ENCODE results near the gene NUFIP1.
A peak's percentile ranks its signal among the peaks of the same experiment; 100 is the strongest.
"Not testable (repeated sequence)": the region's sequence is repeated elsewhere in the genome, so short reads cannot be mapped to it uniquely, and the experiment has no call there.

NUFIP1 gene

DNA sequence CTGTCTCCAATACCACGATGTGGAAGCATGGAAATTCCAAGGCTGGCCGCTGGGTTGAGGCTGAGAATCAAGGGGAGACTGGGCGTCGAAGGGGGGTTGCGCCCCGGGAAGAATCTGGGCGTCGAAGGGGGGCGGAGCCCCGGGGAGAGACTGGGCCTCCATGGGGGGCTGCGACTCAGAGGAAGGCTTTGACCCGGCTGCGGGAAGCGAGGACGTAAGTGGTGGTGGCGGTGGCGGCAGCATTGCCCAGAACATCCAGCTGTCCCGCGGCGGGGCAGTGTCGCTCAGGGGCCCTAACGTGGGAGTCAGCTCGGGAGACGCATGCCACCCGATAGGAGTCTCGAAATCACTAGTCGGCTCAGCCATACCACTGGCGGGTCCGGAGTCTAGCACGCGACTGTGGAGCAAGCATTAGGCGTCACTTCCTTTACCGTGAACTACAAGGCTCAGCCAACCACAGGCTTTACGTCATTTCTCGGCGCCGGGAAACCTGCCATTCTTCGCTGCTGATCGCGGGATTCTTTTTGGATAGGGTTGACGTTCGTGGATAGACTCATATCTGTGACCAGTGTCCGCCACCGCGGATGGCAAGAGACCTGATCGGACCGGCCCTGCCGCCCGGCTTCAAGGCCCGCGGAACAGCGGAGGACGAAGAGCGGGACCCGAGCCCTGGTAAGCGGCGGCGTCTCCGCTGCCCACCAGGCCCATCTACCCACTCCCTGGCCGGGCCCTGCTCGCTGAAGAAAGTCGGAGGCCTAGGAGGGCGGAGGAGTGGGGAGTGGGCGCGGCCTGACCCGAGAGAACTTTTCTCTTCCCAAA is at the start of gene NUFIP1, which contains the start of gene GPALPP1:
Gene NUFIP1, minus strand, starts transcription at position 401 of the 819 bp plus-strand sequence. Its CDS starts 35 bp downstream, at position 366.
Gene GPALPP1, plus strand, starts transcription at position 468 of the 819 bp plus-strand sequence. Its CDS starts 117 bp downstream, at position 585.
- DNase-seq (ENCODE audit: low spot score): peak; percentile 95

DNA sequence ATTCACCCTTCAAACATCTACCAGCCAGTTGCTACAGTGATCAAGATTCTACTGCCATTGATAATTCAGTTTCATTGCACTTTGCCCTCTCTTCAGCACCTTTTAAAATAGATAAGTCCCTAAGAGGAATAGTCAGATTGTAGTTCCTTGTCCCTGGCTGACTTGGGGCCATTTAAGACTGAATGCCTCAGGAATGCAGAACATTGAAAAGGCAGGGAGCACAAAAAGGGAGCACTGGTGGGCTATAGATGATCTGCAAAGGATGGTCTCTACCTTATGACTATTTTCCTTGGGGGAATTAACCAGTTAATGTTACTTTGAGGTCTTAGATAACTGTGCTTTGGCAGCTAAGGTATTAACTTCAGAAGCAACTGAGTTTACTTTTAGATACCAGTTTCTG is 46.9 kb upstream of the NUFIP1 start:
- no peak for DNase-seq (ENCODE audit: low spot score)

DNA sequence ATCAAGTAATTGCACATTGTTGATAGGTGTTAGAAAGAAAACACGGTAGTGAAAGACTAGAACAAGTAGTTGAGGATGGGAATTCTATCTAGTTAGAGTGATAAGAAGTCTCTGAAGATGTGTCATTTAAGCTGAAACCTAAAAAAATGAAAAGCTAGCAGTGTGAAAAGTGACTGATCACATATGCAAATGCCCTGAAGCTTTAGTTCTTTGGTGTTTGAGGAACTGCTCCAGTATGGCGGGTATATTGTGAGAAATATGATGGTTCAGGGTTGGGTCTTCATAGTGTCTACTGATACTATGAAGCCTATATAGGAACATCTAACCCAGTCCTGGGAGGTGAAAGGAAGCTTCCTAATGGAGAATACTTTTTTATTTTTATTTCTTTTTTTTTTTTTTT is 45.1 kb upstream of the NUFIP1 start:
- no peak for DNase-seq (ENCODE audit: low spot score)

DNA sequence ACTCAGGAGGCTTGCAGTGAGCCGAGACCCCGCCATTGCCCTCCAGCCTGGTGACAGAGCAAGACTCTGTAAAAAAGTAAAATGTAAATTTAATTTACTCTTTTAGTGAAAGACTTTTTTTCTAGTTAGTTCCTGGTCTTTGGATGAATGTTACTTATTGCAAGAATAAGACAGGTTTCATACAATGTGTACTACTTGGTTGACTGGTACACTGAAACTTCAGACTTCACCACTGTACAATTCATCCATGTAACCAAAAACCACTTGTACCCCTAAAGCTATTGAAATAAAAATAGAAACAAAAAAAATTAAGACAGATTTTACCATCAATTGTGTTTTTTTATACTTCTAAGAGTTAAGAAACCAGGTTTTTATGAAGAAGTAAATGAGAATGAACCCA is 35.6 kb upstream of the NUFIP1 start:
- no peak for DNase-seq (ENCODE audit: low spot score)

DNA sequence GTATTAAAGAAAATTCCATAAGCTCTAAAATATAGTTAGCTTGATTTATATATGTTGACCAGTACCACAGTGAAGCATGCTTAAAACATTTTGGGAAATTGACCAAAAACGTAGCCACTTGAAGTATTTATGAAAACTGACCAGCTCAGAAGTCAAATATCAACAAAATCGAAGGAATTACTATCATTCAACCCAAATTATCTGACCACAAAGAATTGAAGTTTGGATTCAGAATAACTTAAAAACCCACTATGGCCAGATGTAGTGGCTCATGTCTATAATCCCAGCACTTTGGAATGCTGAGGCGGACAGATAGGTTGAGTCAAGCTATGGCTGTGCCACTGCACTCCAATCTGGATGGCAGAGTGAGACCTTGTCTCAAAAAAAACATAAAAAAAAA is 32.0 kb upstream of the NUFIP1 start:
- DNase-seq (ENCODE audit: low spot score): no peak

DNA sequence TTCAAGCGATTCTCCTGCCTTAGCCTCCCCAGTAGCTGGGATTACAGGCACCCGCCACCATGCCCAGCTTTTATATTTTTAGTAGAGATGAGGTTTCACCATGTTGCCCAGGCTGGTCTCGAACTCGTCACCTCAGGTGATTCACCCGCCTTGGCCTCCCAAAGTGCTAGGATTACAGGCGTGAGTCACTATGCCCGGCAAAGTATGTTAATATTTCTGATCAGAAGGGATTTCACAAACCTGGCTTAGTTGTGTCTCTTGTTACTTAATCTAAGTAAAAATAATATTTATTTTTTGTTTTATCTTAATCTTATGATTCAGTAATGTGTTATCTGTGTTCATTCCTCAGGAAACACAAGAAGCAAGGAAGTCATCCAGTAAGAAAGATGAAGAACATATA is 30.7 kb upstream of the NUFIP1 start:
- not testable (repeated sequence) for DNase-seq (ENCODE audit: low spot score)

DNA sequence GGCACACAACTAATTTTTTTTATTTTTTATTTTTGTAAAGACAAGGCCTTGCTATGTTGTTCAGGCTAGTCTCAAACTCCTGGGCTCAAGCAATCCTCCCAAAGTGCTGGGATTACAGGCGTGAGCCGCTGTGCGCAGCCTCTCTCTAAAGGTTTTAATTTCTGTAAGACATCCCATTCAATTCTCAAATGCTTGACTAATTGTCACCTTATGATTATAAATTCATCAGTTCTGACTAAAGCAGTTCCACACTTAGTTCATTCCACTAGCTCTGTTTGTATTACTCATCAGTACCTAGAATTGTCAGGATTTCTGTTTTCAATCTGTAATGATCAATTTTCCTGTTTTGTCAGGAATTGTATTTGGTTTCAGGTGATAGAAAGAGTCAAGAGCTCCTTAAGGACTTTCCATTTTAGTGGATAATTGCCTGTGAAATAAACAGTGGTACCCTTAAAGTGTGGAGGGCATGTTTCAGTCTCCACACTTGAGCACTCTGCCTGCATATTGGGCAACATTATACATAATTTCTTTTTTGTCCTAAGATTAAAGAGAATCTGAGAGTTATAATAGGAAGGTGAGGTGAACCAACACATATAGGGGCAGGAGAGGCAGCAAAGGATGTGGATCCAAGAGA is 27.6 kb upstream of the NUFIP1 start:
- DNase-seq (ENCODE audit: low spot score): no peak

DNA sequence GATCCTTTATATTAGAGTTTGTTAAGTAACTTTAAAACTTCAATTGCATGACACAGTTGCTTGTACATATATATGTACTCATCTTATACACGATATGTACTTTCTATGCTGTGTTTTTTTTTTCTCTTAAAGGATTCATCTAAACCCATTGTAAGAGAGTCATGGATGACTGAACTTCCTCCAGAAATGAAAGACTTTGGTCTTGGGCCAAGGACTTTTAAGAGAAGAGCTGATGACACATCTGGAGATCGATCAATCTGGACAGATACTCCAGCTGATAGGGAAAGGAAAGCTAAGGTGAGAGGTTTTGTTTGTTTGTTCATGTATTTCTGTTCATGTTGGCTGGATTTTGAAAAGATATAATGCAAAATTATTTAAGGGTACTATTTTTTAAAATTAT is 26.0 kb upstream of the NUFIP1 start:
- no peak for DNase-seq (ENCODE audit: low spot score)

DNA sequence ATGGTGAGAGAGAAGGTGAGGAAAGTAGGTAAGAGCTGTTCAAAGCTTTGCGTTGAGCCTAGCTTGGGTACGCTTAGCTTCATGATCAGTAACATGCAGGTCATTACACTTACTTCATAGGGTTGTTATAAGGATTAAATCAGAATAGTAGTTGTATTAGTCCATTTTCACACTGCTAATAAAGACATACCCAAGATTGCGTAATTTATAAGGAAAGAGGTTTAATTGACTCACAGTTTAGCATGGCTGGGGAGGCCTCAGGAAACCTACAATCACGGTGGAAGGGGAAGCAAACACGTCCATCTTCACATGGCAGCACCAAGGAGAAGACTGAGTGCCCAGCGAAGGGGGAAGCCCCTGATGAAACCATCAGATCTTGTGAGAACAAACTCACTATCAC is 21.9 kb upstream of the NUFIP1 start:
- no peak for DNase-seq (ENCODE audit: low spot score)

DNA sequence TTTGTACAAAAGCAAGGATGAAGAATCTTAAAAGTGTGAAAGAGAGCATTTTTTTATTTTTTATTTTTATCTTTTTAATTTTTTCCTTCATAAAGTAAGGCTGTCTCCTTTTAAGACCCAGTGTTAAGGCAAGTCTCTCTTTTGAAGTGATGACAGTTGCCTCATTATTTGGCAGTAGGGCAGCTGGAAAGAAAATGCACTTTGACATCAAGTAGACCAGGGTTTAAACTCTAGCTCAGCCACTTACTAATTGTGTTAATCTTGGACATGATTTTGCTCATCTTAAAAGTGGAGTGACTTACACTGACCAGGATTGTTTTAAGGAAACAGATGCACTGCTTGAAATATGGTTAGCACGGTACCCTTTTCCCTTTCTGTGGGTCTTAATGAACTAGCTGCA is 18.6 kb upstream of the NUFIP1 start:
- no peak for DNase-seq (ENCODE audit: low spot score)

DNA sequence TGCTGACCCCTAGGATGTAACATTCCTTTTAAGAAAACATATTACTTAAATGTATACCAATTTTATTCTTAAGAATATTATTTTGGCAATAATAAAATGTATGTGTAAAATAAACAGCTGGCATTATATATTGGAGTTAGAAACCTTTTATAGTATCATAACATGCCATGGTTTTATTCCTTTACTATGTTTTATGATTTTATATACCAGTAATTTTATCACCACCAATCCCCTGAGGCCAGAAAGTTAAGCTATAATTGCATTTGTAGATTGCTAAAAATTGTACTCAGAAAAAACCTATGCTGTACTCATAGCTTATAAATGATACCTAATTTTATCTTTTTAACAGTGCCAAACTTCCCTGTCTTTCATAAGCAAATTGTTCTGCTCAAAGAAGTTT is 18.0 kb upstream of the NUFIP1 start:
- DNase-seq (ENCODE audit: low spot score): no peak

DNA sequence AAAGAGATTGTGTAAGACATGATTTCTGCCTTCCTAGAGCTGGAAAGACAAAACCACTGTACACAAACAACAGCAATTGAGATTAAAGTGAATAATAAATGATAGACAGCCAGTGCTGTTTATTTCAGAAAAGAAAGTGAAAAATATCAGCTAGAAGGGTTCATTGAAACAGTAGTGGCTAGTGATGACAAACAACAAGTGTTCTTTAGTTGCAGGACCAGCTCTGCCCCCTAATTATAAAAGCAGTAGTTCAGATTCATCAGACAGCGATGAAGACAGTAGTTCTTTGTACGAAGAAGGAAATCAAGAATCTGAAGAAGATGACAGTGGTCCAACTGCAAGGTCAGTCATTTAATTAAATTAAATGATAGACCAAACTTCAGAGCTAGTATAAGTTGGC is 14.8 kb upstream of the NUFIP1 start:
- no peak for DNase-seq (ENCODE audit: low spot score)

DNA sequence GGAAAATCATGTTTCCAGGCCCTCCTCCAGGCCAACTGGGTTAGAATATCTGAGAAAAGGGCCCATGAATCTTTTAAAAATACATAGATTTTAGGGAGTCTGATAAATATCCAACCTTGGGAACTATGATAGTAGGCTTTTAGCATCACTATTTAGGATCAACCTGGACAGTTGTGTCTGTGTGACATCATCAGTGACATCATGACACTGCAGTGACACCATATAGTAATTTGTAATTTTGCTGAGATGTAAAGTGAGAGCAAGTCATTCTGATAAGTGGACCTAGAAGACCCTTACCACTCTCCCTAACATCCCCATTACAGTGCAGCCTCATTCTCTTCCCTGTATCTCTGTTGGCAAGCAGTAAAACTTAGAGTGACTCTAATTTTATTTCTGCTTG is 14.1 kb upstream of the NUFIP1 start:
- no peak for DNase-seq (ENCODE audit: low spot score)

DNA sequence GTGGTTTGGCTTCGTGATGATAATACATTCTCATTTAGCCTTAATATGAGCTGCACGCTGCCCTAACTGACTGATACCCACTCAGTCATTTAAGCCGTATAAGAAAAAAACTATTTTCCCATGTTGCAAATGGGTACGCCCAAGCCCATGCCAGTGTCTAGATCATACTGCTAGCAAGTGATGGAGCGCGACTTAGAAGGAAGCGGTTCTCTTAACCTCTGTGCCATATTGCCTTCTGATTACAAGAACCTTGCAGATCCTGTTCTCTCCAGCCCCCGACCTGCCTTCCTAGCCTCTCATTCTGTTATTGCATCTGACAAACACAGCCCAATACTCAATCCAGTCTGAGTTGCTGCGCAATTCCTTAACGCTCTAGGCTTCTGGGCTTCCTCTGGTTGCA is 670 bp upstream of the NUFIP1 start:
- no peak for DNase-seq (ENCODE audit: low spot score)

DNA sequence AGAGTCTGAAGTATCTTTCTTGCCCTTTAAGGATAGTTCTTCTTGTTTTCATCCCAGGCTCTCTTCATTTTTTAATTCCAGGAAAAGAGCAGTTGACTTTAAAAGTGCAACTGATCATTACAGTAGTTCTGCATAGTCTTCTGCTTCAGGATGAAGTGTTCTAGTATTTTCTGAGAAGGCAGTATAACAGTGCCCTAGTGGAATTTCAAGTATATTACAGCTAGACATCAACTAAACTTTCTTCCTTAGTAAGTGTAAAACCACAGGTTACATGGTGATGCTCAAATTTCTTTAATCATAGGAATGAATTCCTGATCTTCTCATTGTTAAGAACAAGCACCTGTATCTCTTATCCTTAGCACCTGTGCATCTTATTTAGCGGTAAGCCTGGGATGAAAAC is 10.9 kb downstream of the NUFIP1 start:
- DNase-seq (ENCODE audit: low spot score): no peak

DNA sequence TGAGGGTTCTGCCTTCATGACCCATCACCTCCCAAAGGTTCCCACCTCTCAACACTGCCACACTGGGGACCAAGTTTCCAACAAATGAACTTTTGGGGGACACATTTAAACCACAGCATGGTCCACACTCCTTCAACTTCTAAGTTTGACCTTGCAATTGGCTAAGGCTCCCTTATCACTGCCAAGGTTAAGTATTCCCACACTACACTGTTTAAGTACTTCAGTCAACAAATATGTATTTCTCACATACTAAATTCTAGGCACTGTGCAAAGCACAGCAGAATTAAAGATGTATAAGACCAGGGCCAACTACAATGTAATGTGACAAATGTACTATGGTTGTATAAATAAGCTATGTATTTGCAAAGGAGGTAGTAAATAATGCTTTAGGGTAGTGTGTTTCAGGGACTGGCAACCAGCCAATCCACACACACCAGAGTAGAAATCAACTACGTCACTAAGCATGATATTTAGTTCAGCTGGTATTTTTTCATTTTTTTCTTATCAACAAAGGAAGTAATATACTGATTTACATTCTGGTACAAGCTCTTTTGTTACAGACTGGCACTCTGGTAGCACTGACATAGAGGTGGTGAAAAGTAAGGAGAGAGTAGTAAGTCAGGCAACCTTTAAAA is 12.2 kb downstream of the NUFIP1 start:
- no peak for DNase-seq (ENCODE audit: low spot score)

DNA sequence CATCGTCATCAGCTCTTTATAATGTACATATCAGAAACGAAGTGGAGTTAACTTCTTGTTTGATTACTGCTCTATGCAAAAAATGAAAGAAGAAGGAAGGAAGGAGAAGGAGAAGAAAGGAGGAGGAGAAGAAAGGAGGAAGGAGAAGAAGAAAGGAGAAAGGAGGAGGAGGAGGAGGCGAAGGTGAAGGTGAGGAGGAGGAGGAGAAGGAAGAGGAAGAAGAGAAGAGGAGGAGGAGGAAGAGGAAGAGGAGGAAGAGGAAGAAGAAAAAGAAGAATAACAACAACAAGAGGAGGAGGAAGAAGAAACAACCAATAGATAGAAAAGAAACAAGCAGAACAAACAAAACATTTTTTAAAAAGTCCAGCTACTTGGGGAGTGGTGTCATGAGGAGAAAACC is 13.1 kb downstream of the NUFIP1 start:
- DNase-seq (ENCODE audit: low spot score): no peak

DNA sequence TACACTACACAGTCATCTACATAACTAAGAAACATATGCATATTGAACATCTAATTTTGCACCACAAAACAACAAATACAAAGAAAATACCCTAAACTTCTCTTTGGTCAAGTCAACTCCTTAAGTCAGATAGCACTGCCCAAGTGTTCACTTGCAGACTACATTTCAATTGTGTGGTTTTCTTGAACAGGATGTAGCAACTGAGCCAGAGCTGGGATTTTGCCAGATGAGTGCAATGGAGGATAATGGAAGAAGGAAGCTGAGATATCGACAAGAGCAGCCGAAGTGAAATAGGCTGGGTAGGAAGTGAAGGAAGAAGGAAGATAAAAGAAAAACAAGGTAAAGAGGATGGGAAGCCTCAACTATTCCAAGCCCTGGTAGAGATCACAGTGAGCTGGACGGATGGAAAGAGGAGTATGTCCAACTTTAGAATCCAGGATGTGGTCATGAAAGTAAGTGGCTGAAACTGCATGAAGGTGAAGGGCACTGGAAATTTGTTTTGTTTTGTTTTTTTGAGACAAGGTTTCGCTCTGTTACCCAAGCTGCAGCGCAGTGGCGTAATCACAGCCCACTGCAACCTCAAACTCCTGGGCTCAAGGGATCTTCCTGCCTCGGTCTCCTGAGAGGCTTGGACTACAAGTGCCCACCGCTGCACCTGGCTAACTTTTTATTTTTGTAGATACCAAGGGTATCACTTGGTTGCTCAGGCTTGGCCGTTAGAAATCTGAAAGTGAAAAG is 15.0 kb downstream of the NUFIP1 start:
- no peak for DNase-seq (ENCODE audit: low spot score)

DNA sequence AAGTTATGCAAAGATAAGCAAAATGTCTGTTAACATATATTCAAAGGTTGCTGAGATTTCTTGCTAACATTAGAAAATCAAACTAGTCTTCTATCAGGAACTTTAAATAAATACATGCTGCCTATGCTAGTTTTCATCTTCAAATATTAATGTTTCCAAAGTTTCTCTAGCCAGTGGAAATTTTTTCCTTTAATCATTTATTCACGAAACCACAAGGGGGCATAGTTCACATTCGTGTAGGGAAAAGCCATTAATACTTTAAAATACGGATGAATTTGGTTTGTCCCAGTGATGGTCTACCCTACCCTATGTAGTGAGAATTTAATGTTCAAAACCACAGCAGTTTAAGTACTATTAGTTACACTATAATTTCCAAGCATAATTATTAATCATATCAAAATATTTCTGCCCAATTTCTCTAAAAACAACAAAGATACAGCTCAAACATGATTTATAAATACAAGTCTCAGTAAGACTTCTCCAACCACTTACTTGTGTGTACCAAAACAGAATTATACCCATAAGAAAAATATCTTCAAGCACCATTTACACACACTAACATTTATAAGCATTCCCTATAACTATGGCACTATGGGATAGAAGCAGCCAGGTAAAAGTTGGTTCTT is 16.2 kb downstream of the NUFIP1 start:
- DNase-seq (ENCODE audit: low spot score): no peak

DNA sequence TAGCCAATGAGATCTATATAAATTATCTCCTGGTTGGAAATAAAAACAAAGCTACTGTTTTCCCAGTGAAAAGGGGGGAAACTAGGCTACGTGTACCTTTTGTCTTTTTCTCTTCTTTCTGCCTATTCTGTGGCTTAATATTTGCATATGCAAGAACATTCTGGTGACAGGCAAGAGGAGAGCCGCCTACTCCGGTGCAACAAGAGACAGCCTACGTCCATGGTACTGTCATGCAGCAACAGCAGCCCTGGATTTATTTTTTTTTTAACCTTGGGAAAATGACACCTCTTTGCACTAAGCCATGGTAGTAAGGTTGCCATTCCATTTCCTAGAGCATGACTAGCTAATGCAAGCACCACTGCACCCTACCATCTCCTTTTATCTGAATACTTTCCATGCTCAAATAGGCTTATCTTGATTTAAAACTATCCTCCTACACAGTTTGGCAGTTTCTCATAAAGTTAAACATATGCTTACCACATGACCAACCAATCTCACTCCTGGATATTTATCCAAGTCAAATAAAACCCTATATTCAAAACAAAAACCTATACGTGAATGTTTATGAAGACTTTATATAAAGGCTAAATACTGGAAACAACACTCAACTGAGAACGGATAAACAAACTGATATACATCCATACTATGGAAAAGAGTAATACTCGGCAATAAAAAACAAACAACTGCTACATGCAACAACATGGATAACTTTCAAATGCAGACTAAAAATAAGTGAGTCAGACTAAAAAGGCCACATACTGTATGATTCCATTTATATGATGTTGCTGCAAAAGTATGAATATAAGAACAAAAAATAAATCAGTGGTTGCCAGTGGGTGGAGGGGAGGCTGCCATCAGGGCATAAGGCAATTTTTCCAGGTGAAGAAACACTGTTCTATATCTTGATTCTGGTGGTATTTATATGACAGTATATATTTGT is 17.3 kb downstream of the NUFIP1 start:
- no peak for DNase-seq (ENCODE audit: low spot score)
